Measurements from ENCODE around the gene NDFIP2.

The NDFIP2 gene

GRCh38 chr13:79492918-79493594 lies 12.1 kb downstream of the NDFIP2 start:
- DNase-seq (ENCODE audit: low read depth in 2 of 3, low spot score in 2 of 3), result no peak

- no peak for DNase-seq (ENCODE audit: low read depth in 2 of 3, low spot score in 2 of 3)
These were observed 15.2 kb downstream of the NDFIP2 start for GRCh38 chr13:79496188-79496587.

GRCh38 chr13:79497064-79497463 lies 16.1 kb downstream of the NDFIP2 start:
- no peak for DNase-seq (ENCODE audit: low read depth in 2 of 3, low spot score in 2 of 3)

GRCh38 chr13:79497852-79498251 lies 16.9 kb downstream of the NDFIP2 start:
- no peak for DNase-seq (ENCODE audit: low read depth in 2 of 3, low spot score in 2 of 3)

- DNase-seq (ENCODE audit: low read depth in 2 of 3, low spot score in 2 of 3), result no peak
These were observed 19.9 kb downstream of the NDFIP2 start for GRCh38 chr13:79500829-79501228.

GRCh38 chr13:79501538-79502232 lies 20.7 kb downstream of the NDFIP2 start:
- DNase-seq (ENCODE audit: low read depth in 2 of 3, low spot score in 2 of 3), result no peak

GRCh38 chr13:79502859-79503468 lies 22.0 kb downstream of the NDFIP2 start:
- no peak for DNase-seq (ENCODE audit: low read depth in 2 of 3, low spot score in 2 of 3)

GRCh38 chr13:79503473-79504017 lies 22.6 kb downstream of the NDFIP2 start:
- DNase-seq (ENCODE audit: low read depth in 2 of 3, low spot score in 2 of 3), result no peak

- DNase-seq (ENCODE audit: low read depth in 2 of 3, low spot score in 2 of 3), result no peak
These were observed 27.4 kb downstream of the NDFIP2 start for GRCh38 chr13:79508224-79508961.

- no peak for DNase-seq (ENCODE audit: low read depth in 2 of 3, low spot score in 2 of 3)
These were observed 30.7 kb downstream of the NDFIP2 start for GRCh38 chr13:79511611-79512010.

GRCh38 chr13:79512950-79513349 lies 32.0 kb downstream of the NDFIP2 start:
- DNase-seq (ENCODE audit: low read depth in 2 of 3, low spot score in 2 of 3), result no peak

- DNase-seq (ENCODE audit: low read depth in 2 of 3, low spot score in 2 of 3), result no peak
These were observed 35.6 kb downstream of the NDFIP2 start for GRCh38 chr13:79516595-79516994.

- no peak for DNase-seq (ENCODE audit: low read depth in 2 of 3, low spot score in 2 of 3)
These were observed 38.3 kb downstream of the NDFIP2 start for GRCh38 chr13:79519255-79519654.

- DNase-seq (ENCODE audit: low read depth in 2 of 3, low spot score in 2 of 3), result no peak
These were observed 41.6 kb downstream of the NDFIP2 start for GRCh38 chr13:79522583-79522982.

GRCh38 chr13:79525064-79525857 lies 44.3 kb downstream of the NDFIP2 start:
- DNase-seq (ENCODE audit: low read depth in 2 of 3, low spot score in 2 of 3), result no peak

GRCh38 chr13:79527698-79528097 lies 46.7 kb downstream of the NDFIP2 start:
- no peak for DNase-seq (ENCODE audit: low read depth in 2 of 3, low spot score in 2 of 3)

GRCh38 chr13:79528356-79528755 lies 47.4 kb downstream of the NDFIP2 start:
- DNase-seq (ENCODE audit: low read depth in 2 of 3, low spot score in 2 of 3), result no peak

- DNase-seq (ENCODE audit: low read depth in 2 of 3, low spot score in 2 of 3), result no peak
These were observed 47.8 kb downstream of the NDFIP2 start for GRCh38 chr13:79528759-79529191.

- DNase-seq (ENCODE audit: low read depth in 2 of 3, low spot score in 2 of 3), result no peak
These were observed 48.9 kb downstream of the NDFIP2 start for GRCh38 chr13:79529817-79530216.

- DNase-seq (ENCODE audit: low read depth in 2 of 3, low spot score in 2 of 3), result no peak
These were observed 49.3 kb downstream of the NDFIP2 start for GRCh38 chr13:79530270-79530669.
